Neural cell (in vitro differentiated cells): Measurements from ENCODE around the gene PKNOX2. TPM values are rescaled to one million over a fixed set of nuclear protein-coding genes. Genes with fewer than 3 reads are reported as not detected.

Source experiments
- H2AFZ ChIP-seq: fragments of 200-600, 300-800 bp; sonication (generic), shearing (Covaris generic); 2 replicates; pipeline ENCODE4 v1.6.0; 2014; ENCODE audit warnings: low read depth, mild to moderate bottlenecking, antibody characterized with exemption, low read length, moderate library complexity
- H3F3A ChIP-seq: fragments of 200-600 bp; shearing (Covaris generic); 2 replicates; pipeline ENCODE4 v1.6.1; 2016; ENCODE audit warnings: mild to moderate bottlenecking, moderate library complexity, mixed read lengths, antibody characterized with exemption, low read length; ENCODE audit not compliant: insufficient read depth, poor library complexity, severe bottlenecking
- H3K27ac ChIP-seq: fragments of 200-600, 300-800 bp; sonication (generic), shearing (Covaris generic); 2 replicates; pipeline ENCODE4 v1.5.1; 2014; ENCODE audit warnings: mild to moderate bottlenecking, low read length, moderate library complexity
- H3K27me3 ChIP-seq: fragments of 300-800, 200-600 bp; sonication (generic), shearing (Covaris generic); 2 replicates; pipeline ENCODE4 v1.6.0; 2014; ENCODE audit warnings: mild to moderate bottlenecking, low read depth, low read length, moderate library complexity; ENCODE audit not compliant: insufficient read depth
- H3K36me3 ChIP-seq: fragments of 300-800, 200-600 bp; sonication (generic), shearing (Covaris generic); 2 replicates; pipeline ENCODE4 v1.5.1; 2014; ENCODE audit warnings: mild to moderate bottlenecking, antibody characterized with exemption, low read length, moderate library complexity; ENCODE audit not compliant: insufficient read depth
- H3K4me2 ChIP-seq: fragments of 300-800, 200-600 bp; sonication (generic), shearing (Covaris generic); 2 replicates; pipeline ENCODE4 v1.6.0; 2014; ENCODE audit warnings: mild to moderate bottlenecking, low read length
- H3K4me3 ChIP-seq: fragments of 300-800, 200-600 bp; sonication (generic), shearing (Covaris generic); 2 replicates; pipeline ENCODE4 v1.5.1; 2014; ENCODE audit warnings: mild to moderate bottlenecking, low read length, moderate library complexity
- H3K79me2 ChIP-seq: fragments of 200-600 bp; shearing (Covaris generic); replicated peaks from 2 replicates; pipeline ENCODE4 v1.6.0; 2014; ENCODE audit warnings: mild to moderate bottlenecking, low read length, moderate library complexity; ENCODE audit not compliant: insufficient read depth
- H3K9ac ChIP-seq: fragments of 300-800, 200-600 bp; sonication (generic), shearing (Covaris generic); 2 replicates; pipeline ENCODE4 v1.6.1; 2016; ENCODE audit warnings: mild to moderate bottlenecking, low read length, mixed read lengths
- H3K9me2 ChIP-seq: fragments of 200-600 bp; shearing (Covaris generic); 2 replicates; pipeline ENCODE4 v1.6.1; 2016; ENCODE audit warnings: mild to moderate bottlenecking, low read length, mixed read lengths; ENCODE audit not compliant: insufficient read depth
- H3K9me3 ChIP-seq: fragments of 200-600, 300-800 bp; sonication (generic), shearing (Covaris generic); 2 replicates; pipeline ENCODE4 v1.6.1; 2016; ENCODE audit warnings: mild to moderate bottlenecking, mixed run types, low read length, moderate library complexity, mixed read lengths
- H4K20me1 ChIP-seq: fragments of 200-600 bp; shearing (Covaris generic); 2 replicates; pipeline ENCODE4 v1.6.1; 2016; ENCODE audit warnings: mild to moderate bottlenecking, mixed run types; ENCODE audit not compliant: insufficient read depth
- EP300 ChIP-seq: fragments of 450-650 bp; conservative IDR thresholded peaks from 2 replicates; pipeline ENCODE4 v1.6.1; 2014; ENCODE audit warnings: antibody characterized with exemption, mild to moderate bottlenecking, moderate library complexity; ENCODE audit not compliant: poor library complexity, severe bottlenecking
- EZH2 ChIP-seq: fragments of 200-600, 300-800 bp; shearing (Covaris generic), sonication (generic); IDR thresholded peaks from 2 replicates; pipeline ENCODE4 v1.6.1; 2014; ENCODE audit warnings: antibody characterized with exemption, low read length, borderline replicate concordance, mild to moderate bottlenecking; ENCODE audit not compliant: insufficient read depth, poor library complexity, severe bottlenecking
- MXI1 ChIP-seq: fragments of 450-650 bp; conservative IDR thresholded peaks from 2 replicates; pipeline ENCODE4 v1.6.1; 2014; ENCODE audit warnings: antibody characterized with exemption, mild to moderate bottlenecking; ENCODE audit not compliant: poor library complexity, severe bottlenecking
- POLR2AphosphoS5 ChIP-seq: IDR thresholded peaks from 2 replicates; pipeline ENCODE4 v1.6.1; 2012
- RAD21 ChIP-seq: fragments of 450-650 bp; conservative IDR thresholded peaks from 2 replicates; pipeline ENCODE4 v1.6.1; 2014; ENCODE audit warnings: antibody characterized with exemption, mild to moderate bottlenecking, moderate library complexity
- SMC3 ChIP-seq: fragments of 450-650 bp; conservative IDR thresholded peaks from 2 replicates; pipeline ENCODE4 v1.6.1; 2014; ENCODE audit warnings: antibody characterized with exemption, mild to moderate bottlenecking, moderate library complexity; ENCODE audit not compliant: poor library complexity
- TAF1 ChIP-seq: IDR thresholded peaks from 2 replicates; pipeline ENCODE4 v1.6.1; 2012; ENCODE audit warnings: low read depth
- polyA plus RNA-seq: library from polyadenylated mRNA; depleted of rRNA; stranded (reverse); fragments of >200 nt; gene quantifications from 2 replicates; pipeline ENCODE4 v1.2.3, GENCODE V29; 2014
- TF ChIP-seq, protein P1 (sequence below): fragments of 450-650 bp; IDR thresholded peaks from 2 replicates; pipeline ENCODE4 v1.5.1; 2014; ENCODE audit warnings: antibody characterized with exemption, mild to moderate bottlenecking, moderate library complexity; ENCODE audit not compliant: poor library complexity, severe bottlenecking
- TF ChIP-seq, protein P2 (sequence below): IDR thresholded peaks from 2 replicates; pipeline ENCODE4 v1.6.1; 2012; ENCODE audit warnings: borderline replicate concordance

The PKNOX2 gene
- polyA plus RNA-seq, 1 donor from 2014 or later = 0.99 TPM

DNA sequence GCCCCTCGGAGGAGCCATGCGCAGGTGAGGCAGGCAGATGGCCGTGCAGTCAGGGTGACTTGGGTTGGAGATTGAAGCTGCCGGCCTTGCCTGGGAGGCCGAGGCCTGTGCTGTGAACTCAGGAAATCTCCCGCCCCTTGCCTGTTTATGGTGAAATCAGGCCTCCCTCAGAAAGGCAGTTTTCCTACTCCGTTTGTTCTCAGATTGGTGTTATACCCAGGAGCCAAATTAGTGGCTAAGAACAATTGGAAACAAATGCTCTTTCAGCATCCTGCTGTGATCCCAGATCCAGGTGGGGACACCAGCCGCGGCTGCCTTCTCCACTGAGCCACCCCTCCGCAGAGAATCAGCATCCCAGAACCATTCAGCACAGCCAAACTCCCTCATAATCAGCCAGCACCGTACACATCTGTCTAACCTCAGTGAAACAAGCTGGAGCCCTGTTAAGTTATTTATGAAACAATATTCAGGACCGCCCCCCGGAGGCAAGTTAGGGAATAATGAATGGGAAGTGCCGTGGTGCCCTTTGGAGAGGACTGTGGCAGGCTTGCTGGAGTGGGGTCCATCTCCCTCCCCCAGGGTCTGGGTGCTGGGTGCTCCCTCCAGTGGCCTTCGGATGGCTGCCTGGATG, 60.0 kb downstream of the PKNOX2 start:
- Histone ChIP-seq H3K9ac (no peak overlapping the region), H3K79me2 (no peaks in the 10 kb centered on the region), H3K36me3 (no peaks in the 10 kb centered on the region), H2AFZ (no peak overlapping the region), H3K27me3 (no peaks in the 10 kb centered on the region), H4K20me1 (no peaks in the 10 kb centered on the region), H3F3A (no peaks in the 10 kb centered on the region), H3K4me2 (no peak overlapping the region), H3K9me3 (no peaks in the 10 kb centered on the region), H3K27ac (no peak overlapping the region), H3K9me2 (no peaks in the 10 kb centered on the region), H3K4me3 (no peak overlapping the region)
- no peak for TF ChIP-seq MXI1
- TF ChIP-seq, protein P1, sequence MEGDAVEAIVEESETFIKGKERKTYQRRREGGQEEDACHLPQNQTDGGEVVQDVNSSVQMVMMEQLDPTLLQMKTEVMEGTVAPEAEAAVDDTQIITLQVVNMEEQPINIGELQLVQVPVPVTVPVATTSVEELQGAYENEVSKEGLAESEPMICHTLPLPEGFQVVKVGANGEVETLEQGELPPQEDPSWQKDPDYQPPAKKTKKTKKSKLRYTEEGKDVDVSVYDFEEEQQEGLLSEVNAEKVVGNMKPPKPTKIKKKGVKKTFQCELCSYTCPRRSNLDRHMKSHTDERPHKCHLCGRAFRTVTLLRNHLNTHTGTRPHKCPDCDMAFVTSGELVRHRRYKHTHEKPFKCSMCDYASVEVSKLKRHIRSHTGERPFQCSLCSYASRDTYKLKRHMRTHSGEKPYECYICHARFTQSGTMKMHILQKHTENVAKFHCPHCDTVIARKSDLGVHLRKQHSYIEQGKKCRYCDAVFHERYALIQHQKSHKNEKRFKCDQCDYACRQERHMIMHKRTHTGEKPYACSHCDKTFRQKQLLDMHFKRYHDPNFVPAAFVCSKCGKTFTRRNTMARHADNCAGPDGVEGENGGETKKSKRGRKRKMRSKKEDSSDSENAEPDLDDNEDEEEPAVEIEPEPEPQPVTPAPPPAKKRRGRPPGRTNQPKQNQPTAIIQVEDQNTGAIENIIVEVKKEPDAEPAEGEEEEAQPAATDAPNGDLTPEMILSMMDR = peak; percentile 15
- TF ChIP-seq SMC3 = no peak
- TF ChIP-seq RAD21 = no peak

DNA sequence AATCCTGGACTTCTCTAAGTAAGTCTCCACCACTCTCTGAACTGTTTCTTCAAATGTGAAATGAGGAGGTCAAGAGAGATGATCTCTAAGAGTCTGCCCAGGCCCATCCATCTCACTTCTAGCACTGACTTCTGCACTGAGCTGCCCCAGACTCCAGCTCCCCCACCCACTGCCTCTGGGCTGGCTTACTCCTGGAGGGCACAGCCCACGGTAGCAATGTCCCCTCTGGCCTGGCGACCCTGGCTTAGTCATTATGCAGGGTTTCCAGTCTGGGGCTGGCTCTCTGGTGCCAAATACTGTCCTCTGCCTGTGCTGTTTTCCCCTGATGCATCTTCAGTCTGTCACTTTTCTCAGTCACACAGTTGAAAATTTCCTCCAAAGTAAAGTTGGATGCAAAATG, 60.9 kb downstream of the PKNOX2 start:
- no peak for TF ChIP-seq EP300
- TF ChIP-seq, protein P2, sequence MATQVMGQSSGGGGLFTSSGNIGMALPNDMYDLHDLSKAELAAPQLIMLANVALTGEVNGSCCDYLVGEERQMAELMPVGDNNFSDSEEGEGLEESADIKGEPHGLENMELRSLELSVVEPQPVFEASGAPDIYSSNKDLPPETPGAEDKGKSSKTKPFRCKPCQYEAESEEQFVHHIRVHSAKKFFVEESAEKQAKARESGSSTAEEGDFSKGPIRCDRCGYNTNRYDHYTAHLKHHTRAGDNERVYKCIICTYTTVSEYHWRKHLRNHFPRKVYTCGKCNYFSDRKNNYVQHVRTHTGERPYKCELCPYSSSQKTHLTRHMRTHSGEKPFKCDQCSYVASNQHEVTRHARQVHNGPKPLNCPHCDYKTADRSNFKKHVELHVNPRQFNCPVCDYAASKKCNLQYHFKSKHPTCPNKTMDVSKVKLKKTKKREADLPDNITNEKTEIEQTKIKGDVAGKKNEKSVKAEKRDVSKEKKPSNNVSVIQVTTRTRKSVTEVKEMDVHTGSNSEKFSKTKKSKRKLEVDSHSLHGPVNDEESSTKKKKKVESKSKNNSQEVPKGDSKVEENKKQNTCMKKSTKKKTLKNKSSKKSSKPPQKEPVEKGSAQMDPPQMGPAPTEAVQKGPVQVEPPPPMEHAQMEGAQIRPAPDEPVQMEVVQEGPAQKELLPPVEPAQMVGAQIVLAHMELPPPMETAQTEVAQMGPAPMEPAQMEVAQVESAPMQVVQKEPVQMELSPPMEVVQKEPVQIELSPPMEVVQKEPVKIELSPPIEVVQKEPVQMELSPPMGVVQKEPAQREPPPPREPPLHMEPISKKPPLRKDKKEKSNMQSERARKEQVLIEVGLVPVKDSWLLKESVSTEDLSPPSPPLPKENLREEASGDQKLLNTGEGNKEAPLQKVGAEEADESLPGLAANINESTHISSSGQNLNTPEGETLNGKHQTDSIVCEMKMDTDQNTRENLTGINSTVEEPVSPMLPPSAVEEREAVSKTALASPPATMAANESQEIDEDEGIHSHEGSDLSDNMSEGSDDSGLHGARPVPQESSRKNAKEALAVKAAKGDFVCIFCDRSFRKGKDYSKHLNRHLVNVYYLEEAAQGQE = no peak
- TF ChIP-seq, protein P1 = no peak
- no peak for TF ChIP-seq SMC3
- TF ChIP-seq POLR2AphosphoS5 = no peak
- TF ChIP-seq MXI1 = no peak
- no peak for TF ChIP-seq RAD21
- no peak for TF ChIP-seq EZH2
- no peak for TF ChIP-seq TAF1
- H3K36me3 ChIP-seq = no peaks in the 10 kb centered on the region
- no peaks in the 10 kb centered on the region for H3K9me3 ChIP-seq
- H3K27ac ChIP-seq = no peak overlapping the region
- H3K4me3 ChIP-seq = no peak overlapping the region
- H4K20me1 ChIP-seq = no peaks in the 10 kb centered on the region
- no peak overlapping the region for H2AFZ ChIP-seq
- no peak overlapping the region for H3K9ac ChIP-seq
- H3F3A ChIP-seq = no peaks in the 10 kb centered on the region
- no peaks in the 10 kb centered on the region for H3K79me2 ChIP-seq
- no peaks in the 10 kb centered on the region for H3K9me2 ChIP-seq
- H3K4me2 ChIP-seq = no peak overlapping the region
- no peaks in the 10 kb centered on the region for H3K27me3 ChIP-seq
